Measurements from ENCODE around the gene CMYA5.
"Not testable (repeated sequence)": the region's sequence is repeated elsewhere in the genome, so short reads cannot be mapped to it uniquely, and the experiment has no call there.

The CMYA5 gene

GRCh38 chr5:79689541-79690466 is at the start of gene CMYA5:
Gene CMYA5, plus strand, starts transcription at chr5:79689836. Its CDS starts 72 bp downstream, at chr5:79689908.
- DNase-seq (ENCODE audit: low read depth in 2 of 2) = no peak

- no peak for DNase-seq (ENCODE audit: low read depth in 2 of 2)
These were observed 49.0 kb upstream of the CMYA5 start for GRCh38 chr5:79640571-79641055.

- DNase-seq (ENCODE audit: low read depth in 2 of 2) = no peak
These were observed 48.2 kb upstream of the CMYA5 start for GRCh38 chr5:79641414-79641813.

- no peak for DNase-seq (ENCODE audit: low read depth in 2 of 2)
These were observed 47.4 kb upstream of the CMYA5 start for GRCh38 chr5:79642210-79642609.

GRCh38 chr5:79653843-79654242 is 35.8 kb upstream of the CMYA5 start:
- no peak for DNase-seq (ENCODE audit: low read depth in 2 of 2)

- DNase-seq (ENCODE audit: low read depth in 2 of 2) = no peak
These were observed 26.4 kb upstream of the CMYA5 start for GRCh38 chr5:79663212-79663611.

- no peak for DNase-seq (ENCODE audit: low read depth in 2 of 2)
These were observed 22.9 kb upstream of the CMYA5 start for GRCh38 chr5:79666758-79667157.

- no peak for DNase-seq (ENCODE audit: low read depth in 2 of 2)
These were observed 17.2 kb upstream of the CMYA5 start for GRCh38 chr5:79672392-79672791.

- DNase-seq (ENCODE audit: low read depth in 2 of 2) = not testable (repeated sequence)
These were observed 13.3 kb upstream of the CMYA5 start for GRCh38 chr5:79676354-79676753.

GRCh38 chr5:79682102-79682501 is 7.5 kb upstream of the CMYA5 start:
- not testable (repeated sequence) for DNase-seq (ENCODE audit: low read depth in 2 of 2)

- DNase-seq (ENCODE audit: low read depth in 2 of 2) = no peak
These were observed 4.9 kb upstream of the CMYA5 start for GRCh38 chr5:79684782-79685181.

GRCh38 chr5:79685627-79686026 is 4.0 kb upstream of the CMYA5 start:
- no peak for DNase-seq (ENCODE audit: low read depth in 2 of 2)

GRCh38 chr5:79686799-79687198 is 2.8 kb upstream of the CMYA5 start:
- DNase-seq (ENCODE audit: low read depth in 2 of 2) = no peak

GRCh38 chr5:79687889-79688288 is 1.7 kb upstream of the CMYA5 start:
- no peak for DNase-seq (ENCODE audit: low read depth in 2 of 2)

GRCh38 chr5:79691007-79691406 is 1.4 kb downstream of the CMYA5 start:
- DNase-seq (ENCODE audit: low read depth in 2 of 2) = no peak

- DNase-seq (ENCODE audit: low read depth in 2 of 2) = no peak
These were observed 3.0 kb downstream of the CMYA5 start for GRCh38 chr5:79692596-79692995.

- DNase-seq (ENCODE audit: low read depth in 2 of 2) = no peak
These were observed 4.5 kb downstream of the CMYA5 start for GRCh38 chr5:79694183-79694582.

- DNase-seq (ENCODE audit: low read depth in 2 of 2) = no peak
These were observed 5.0 kb downstream of the CMYA5 start for GRCh38 chr5:79694652-79695051.

- DNase-seq (ENCODE audit: low read depth in 2 of 2) = no peak
These were observed 5.9 kb downstream of the CMYA5 start for GRCh38 chr5:79695526-79695925.

GRCh38 chr5:79697222-79698170 is 7.9 kb downstream of the CMYA5 start:
- DNase-seq (ENCODE audit: low read depth in 2 of 2) = no peak

- DNase-seq (ENCODE audit: low read depth in 2 of 2) = no peak
These were observed 10.2 kb downstream of the CMYA5 start for GRCh38 chr5:79699763-79700400.

All from stimulated activated CD8-positive, alpha-beta memory T cell treated with anti-CD3 and anti-CD28 coated beads, Interleukin-7, amount 100 ng/mL, for 4 hours (primary cell).